Dermis blood vessel endothelial cell (primary cell): ENCODE data around the gene SCGB1C1. TPM values are rescaled to one million over a fixed set of nuclear protein-coding genes. Genes with fewer than 3 reads are reported as not detected.

Source experiments
- DNase-seq: peaks from one replicate; pipeline ENCODE4 v3.0.0; 2010
- total RNA-seq: library from RNA; depleted of rRNA; stranded (reverse); fragments of >200 nt; gene quantifications from 2 replicates; pipeline ENCODE4 v1.2.3, GENCODE V29; 2014

The SCGB1C1 gene
- total RNA-seq, 1 donor from 2014 or later: not detected

GRCh38 chr11:205221-206001 is 12.5 kb downstream of the SCGB1C1 start:
- DNase-seq: no peak

GRCh38 chr11:206002-206384 is 13.1 kb downstream of the SCGB1C1 start:
- no peak for DNase-seq

- peak; percentile 47 for DNase-seq
Observed at GRCh38 chr11:206526-207207, 13.8 kb downstream of the SCGB1C1 start.

GRCh38 chr11:207208-207862 is 14.5 kb downstream of the SCGB1C1 start, which contains the start of the genes BET1L and RIC8A:
TSS of gene BET1L (minus strand) at chr11:207399. CDS start at chr11:207321, 78 bp downstream.
TSS of gene RIC8A (plus strand) at chr11:207708. CDS start at chr11:208855, 1,147 bp downstream.
- DNase-seq: peak; percentile 97

GRCh38 chr11:207863-208180 is 14.9 kb downstream of the SCGB1C1 start:
- peak; percentile 83 for DNase-seq

- peak; percentile 82 for DNase-seq
Observed at GRCh38 chr11:208181-208916, 15.5 kb downstream of the SCGB1C1 start.

GRCh38 chr11:208917-209260 is 16.0 kb downstream of the SCGB1C1 start:
- peak; percentile 16 for DNase-seq

GRCh38 chr11:209275-210121 is 16.6 kb downstream of the SCGB1C1 start:
- DNase-seq: peak; percentile 35

- DNase-seq: peak; percentile 45
Observed at GRCh38 chr11:210122-210802, 17.4 kb downstream of the SCGB1C1 start.

GRCh38 chr11:210803-211180 is 17.9 kb downstream of the SCGB1C1 start:
- no peak for DNase-seq

GRCh38 chr11:211295-211694 is 18.4 kb downstream of the SCGB1C1 start:
- DNase-seq: no peak

- DNase-seq: no peak
Observed at GRCh38 chr11:211741-212140, 18.9 kb downstream of the SCGB1C1 start.

GRCh38 chr11:212150-213100 is 19.5 kb downstream of the SCGB1C1 start:
- no peak for DNase-seq

GRCh38 chr11:213111-213510 is 20.2 kb downstream of the SCGB1C1 start:
- no peak for DNase-seq

GRCh38 chr11:214083-214482 is 21.2 kb downstream of the SCGB1C1 start:
- DNase-seq: no peak

- DNase-seq: no peak
Observed at GRCh38 chr11:215581-216037, 22.7 kb downstream of the SCGB1C1 start.

GRCh38 chr11:216081-216974 is 23.4 kb downstream of the SCGB1C1 start:
- DNase-seq: no peak

- DNase-seq: no peak
Observed at GRCh38 chr11:217704-218103, 24.8 kb downstream of the SCGB1C1 start.
